ENCODE data around the gene CACNA1G.

The CACNA1G gene

GRCh38 chr17:50540560-50541401 is 19.7 kb upstream of the CACNA1G start:
- Histone ChIP-seq H3K9me2 (replicated peaks; ENCODE audit: low read depth, low read length) (no peaks in the 10 kb centered on the region), H2AFZ (ENCODE audit: low read length) (peak overlapping the region; percentile 89; the same call in 1 of the 2 replicates), H4K20me1 (ENCODE audit: insufficient read depth, low read length, poor library complexity, severe bottlenecking) (no peaks in the 10 kb centered on the region), H3K79me2 (ENCODE audit: insufficient read depth, low read length) (no peaks in the 10 kb centered on the region), H3K36me3 (ENCODE audit: insufficient read depth, low read length) (no peaks in the 10 kb centered on the region), H3K4me2 (ENCODE audit: low read depth, low read length, poor library complexity, severe bottlenecking) (peak overlapping the region; percentile 87), H3K4me3 (ENCODE audit: low read length, poor library complexity, severe bottlenecking) (peak overlapping the region; percentile 75), H3F3A (ENCODE audit: low read depth) (no peaks in the 10 kb centered on the region), H3K9me3 (ENCODE audit: insufficient read depth, low read depth, low read length) (no peaks in the 10 kb centered on the region), H3K9ac (ENCODE audit: low read depth, low read length, poor library complexity, severe bottlenecking) (peak overlapping the region; percentile 68), H3K4me1 (ENCODE audit: insufficient read depth, low read length, poor library complexity, severe bottlenecking) (peaks cover 17% of the 10 kb centered on the region), H3K27me3 (ENCODE audit: insufficient read depth, low read length, poor library complexity, severe bottlenecking) (no peaks in the 10 kb centered on the region)
- no peak for TF ChIP-seq EZH2phosphoT487 (IDR thresholded peaks at IDR 0.05; ENCODE audit: borderline replicate concordance)
- TF ChIP-seq, protein P1, sequence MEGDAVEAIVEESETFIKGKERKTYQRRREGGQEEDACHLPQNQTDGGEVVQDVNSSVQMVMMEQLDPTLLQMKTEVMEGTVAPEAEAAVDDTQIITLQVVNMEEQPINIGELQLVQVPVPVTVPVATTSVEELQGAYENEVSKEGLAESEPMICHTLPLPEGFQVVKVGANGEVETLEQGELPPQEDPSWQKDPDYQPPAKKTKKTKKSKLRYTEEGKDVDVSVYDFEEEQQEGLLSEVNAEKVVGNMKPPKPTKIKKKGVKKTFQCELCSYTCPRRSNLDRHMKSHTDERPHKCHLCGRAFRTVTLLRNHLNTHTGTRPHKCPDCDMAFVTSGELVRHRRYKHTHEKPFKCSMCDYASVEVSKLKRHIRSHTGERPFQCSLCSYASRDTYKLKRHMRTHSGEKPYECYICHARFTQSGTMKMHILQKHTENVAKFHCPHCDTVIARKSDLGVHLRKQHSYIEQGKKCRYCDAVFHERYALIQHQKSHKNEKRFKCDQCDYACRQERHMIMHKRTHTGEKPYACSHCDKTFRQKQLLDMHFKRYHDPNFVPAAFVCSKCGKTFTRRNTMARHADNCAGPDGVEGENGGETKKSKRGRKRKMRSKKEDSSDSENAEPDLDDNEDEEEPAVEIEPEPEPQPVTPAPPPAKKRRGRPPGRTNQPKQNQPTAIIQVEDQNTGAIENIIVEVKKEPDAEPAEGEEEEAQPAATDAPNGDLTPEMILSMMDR (conservative IDR thresholded peaks at IDR 0.05; ENCODE audit: low read length) = no peak

DNA sequence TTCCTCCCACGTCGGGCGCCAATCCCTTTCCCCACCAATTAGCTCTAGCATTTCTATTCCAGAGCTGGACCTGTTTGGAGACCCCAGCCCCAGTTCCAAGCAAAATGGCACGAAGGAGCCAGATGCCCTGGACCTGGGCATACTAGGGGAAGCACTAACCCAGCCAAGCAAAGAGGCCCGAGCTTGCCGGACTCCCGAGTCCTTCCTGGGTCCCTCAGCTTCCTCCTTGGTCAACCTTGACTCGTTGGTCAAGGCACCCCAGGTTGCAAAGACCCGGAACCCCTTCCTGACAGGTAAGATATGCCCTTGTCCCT is 19.2 kb upstream of the CACNA1G start:
- H3F3A ChIP-seq (ENCODE audit: low read depth) = no peaks in the 10 kb centered on the region
- H3K9ac ChIP-seq (ENCODE audit: low read depth, low read length, poor library complexity, severe bottlenecking) = peak overlapping the region; percentile 68
- no peaks in the 10 kb centered on the region for H3K27me3 ChIP-seq (ENCODE audit: insufficient read depth, low read length, poor library complexity, severe bottlenecking)
- peak overlapping the region; percentile 75 for H3K4me3 ChIP-seq (ENCODE audit: low read length, poor library complexity, severe bottlenecking)
- H4K20me1 ChIP-seq (ENCODE audit: insufficient read depth, low read length, poor library complexity, severe bottlenecking) = no peaks in the 10 kb centered on the region
- peak overlapping the region; percentile 87 for H3K4me2 ChIP-seq (ENCODE audit: low read depth, low read length, poor library complexity, severe bottlenecking)
- H3K9me2 ChIP-seq (replicated peaks; ENCODE audit: low read depth, low read length) = no peaks in the 10 kb centered on the region
- H3K36me3 ChIP-seq (ENCODE audit: insufficient read depth, low read length) = no peaks in the 10 kb centered on the region
- H2AFZ ChIP-seq (ENCODE audit: low read length) = peak overlapping the region; percentile 89
- no peaks in the 10 kb centered on the region for H3K79me2 ChIP-seq (ENCODE audit: insufficient read depth, low read length)
- no peak for TF ChIP-seq EZH2phosphoT487 (IDR thresholded peaks at IDR 0.05; ENCODE audit: borderline replicate concordance)
- TF ChIP-seq, protein P1 (conservative IDR thresholded peaks at IDR 0.05; ENCODE audit: low read length) = no peak
- no peaks in the 10 kb centered on the region for H3K9me3 ChIP-seq (ENCODE audit: insufficient read depth, low read depth, low read length)
- H3K4me1 ChIP-seq (ENCODE audit: insufficient read depth, low read length, poor library complexity, severe bottlenecking) = peaks cover 17% of the 10 kb centered on the region

DNA sequence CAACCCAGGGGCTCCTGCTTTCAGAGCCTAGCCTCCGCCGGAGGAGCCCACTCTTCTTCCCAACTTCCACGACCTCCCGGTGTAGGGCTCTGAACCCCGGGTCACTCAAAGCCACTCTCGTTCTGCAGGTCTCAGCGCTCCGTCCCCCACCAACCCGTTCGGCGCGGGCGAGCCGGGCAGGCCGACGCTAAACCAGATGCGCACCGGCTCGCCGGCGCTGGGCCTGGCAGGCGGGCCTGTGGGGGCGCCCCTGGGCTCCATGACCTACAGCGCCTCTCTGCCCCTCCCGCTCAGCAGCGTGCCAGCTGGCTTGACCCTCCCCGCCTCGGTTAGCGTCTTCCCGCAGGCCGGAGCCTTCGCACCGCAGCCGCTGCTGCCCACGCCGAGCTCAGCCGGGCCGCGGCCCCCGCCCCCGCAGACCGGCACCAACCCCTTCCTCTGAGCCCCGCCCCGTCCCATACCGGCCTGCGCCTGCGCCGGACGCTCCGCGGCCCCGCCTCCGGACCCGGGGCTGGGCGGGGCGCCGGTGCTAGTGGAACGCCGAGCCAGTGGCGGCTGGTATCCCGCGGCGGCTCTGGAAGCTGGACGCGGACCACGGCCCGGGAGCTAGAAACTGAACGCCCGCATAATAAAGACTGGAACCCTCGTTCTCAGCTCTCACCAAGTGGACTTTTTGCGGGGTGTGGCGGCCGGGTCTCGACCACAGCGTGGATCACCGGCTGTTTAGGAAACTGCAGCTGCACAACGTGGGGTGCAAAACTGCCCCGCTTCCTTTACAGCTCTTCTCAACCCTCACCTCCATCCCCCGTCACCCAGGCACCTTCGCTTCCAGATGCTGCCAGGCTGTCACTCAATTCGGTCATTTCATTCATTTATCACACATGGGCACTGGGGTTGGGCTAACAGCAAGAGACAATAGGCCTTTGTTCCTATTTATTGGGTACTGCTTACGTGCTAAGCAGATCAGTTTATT is 18.5 kb upstream of the CACNA1G start:
- no peaks in the 10 kb centered on the region for H4K20me1 ChIP-seq (ENCODE audit: insufficient read depth, low read length, poor library complexity, severe bottlenecking)
- peaks cover 17% of the 10 kb centered on the region for H3K4me1 ChIP-seq (ENCODE audit: insufficient read depth, low read length, poor library complexity, severe bottlenecking)
- no peaks in the 10 kb centered on the region for H3F3A ChIP-seq (ENCODE audit: low read depth)
- H3K9me2 ChIP-seq (replicated peaks; ENCODE audit: low read depth, low read length) = no peaks in the 10 kb centered on the region
- TF ChIP-seq, protein P1 (conservative IDR thresholded peaks at IDR 0.05; ENCODE audit: low read length) = peak; percentile 48
- no peak for TF ChIP-seq EZH2phosphoT487 (IDR thresholded peaks at IDR 0.05; ENCODE audit: borderline replicate concordance)
- no peaks in the 10 kb centered on the region for H3K9me3 ChIP-seq (ENCODE audit: insufficient read depth, low read depth, low read length)
- peak overlapping the region; percentile 68 for H3K9ac ChIP-seq (ENCODE audit: low read depth, low read length, poor library complexity, severe bottlenecking)
- H3K4me3 ChIP-seq (ENCODE audit: low read length, poor library complexity, severe bottlenecking) = peak overlapping the region; percentile 75
- H2AFZ ChIP-seq (ENCODE audit: low read length) = peak overlapping the region; percentile 89
- no peaks in the 10 kb centered on the region for H3K27me3 ChIP-seq (ENCODE audit: insufficient read depth, low read length, poor library complexity, severe bottlenecking)
- peak overlapping the region; percentile 87 for H3K4me2 ChIP-seq (ENCODE audit: low read depth, low read length, poor library complexity, severe bottlenecking)
- H3K36me3 ChIP-seq (ENCODE audit: insufficient read depth, low read length) = no peaks in the 10 kb centered on the region
- no peaks in the 10 kb centered on the region for H3K79me2 ChIP-seq (ENCODE audit: insufficient read depth, low read length)

All from Loucy (cell line).